IMR-90 (cell line): Measurements from ENCODE around the gene AVPR1A. TPM values are rescaled to one million over a fixed set of nuclear protein-coding genes. Genes with fewer than 3 reads are reported as not detected.

Experiments used
- ATAC-seq: fragments of 200-7000 bp; cut with Tn5 transposase; 2 replicates; pipeline ENCODE4 v1.9.1; 2020; ENCODE audit warnings: low read depth, mild to moderate bottlenecking, moderate library complexity
- BruUV-seq: library from RNA; stranded (reverse); fragments of 400-500 nt; replicated peaks from 2 replicates; lab custom pipeline; 2021; lab: Mats Ljungman, UMichigan
- CTCF ChIA-PET: fragments of 300-600 bp; formaldehyde crosslinking; extraction: SDS; loops from one replicate; lab custom pipeline; 2021; ENCODE audit warnings: antibody characterized with exemption; lab: Yijun Ruan, JAX
- POLR2A ChIA-PET: fragments of 300-600 bp; sonication (Branson Sonifier 250); formaldehyde crosslinking; loops from one replicate; lab custom pipeline; 2022; ENCODE audit warnings: antibody characterized with exemption; ENCODE audit not compliant: unreplicated experiment; lab: Charles Lee
- DNase-seq: peaks from one replicate; pipeline ENCODE4 v3.0.0; 2013
- H2AFZ ChIP-seq: replicated peaks from 2 replicates; pipeline ENCODE3; 2013; ENCODE audit warnings: low read length, mild to moderate bottlenecking; ENCODE audit not compliant: poor library complexity
- H2AK5ac ChIP-seq: 2 replicates; pipeline ENCODE4 v1.6.1; 2013; ENCODE audit warnings: low read depth, low read length, inconsistent platforms
- H2AK9ac ChIP-seq: replicated peaks from 2 replicates; pipeline ENCODE3; 2013; ENCODE audit warnings: mild to moderate bottlenecking, low read depth, low read length, moderate library complexity; ENCODE audit not compliant: poor library complexity
- H2BK120ac ChIP-seq: 2 replicates; pipeline ENCODE4 v1.6.1; 2013; ENCODE audit warnings: low read depth, low read length, inconsistent platforms
- H2BK15ac ChIP-seq: 3 replicates; pipeline ENCODE4 v1.6.1; 2013; ENCODE audit warnings: low read depth, low read length, inconsistent platforms
- H2BK20ac ChIP-seq: 2 replicates; pipeline ENCODE4 v1.6.1; 2013; ENCODE audit warnings: low read depth, mild to moderate bottlenecking, inconsistent platforms, low read length, moderate library complexity
- H2BK5ac ChIP-seq: 2 replicates; pipeline ENCODE4 v1.6.1; 2013; ENCODE audit warnings: mild to moderate bottlenecking, low read depth, low read length, inconsistent platforms; ENCODE audit not compliant: poor library complexity, severe bottlenecking
- H3K14ac ChIP-seq: replicated peaks from 2 replicates; pipeline ENCODE4 v1.6.1; 2013; ENCODE audit warnings: low read depth, low read length, inconsistent platforms
- H3K18ac ChIP-seq: 2 replicates; pipeline ENCODE4 v1.6.1; 2013; ENCODE audit warnings: low read depth, low read length, control low read depth
- H3K23ac ChIP-seq: 2 replicates; pipeline ENCODE4 v1.6.1; 2013; ENCODE audit warnings: low read depth, low read length, inconsistent platforms
- H3K27ac ChIP-seq: 2 replicates; pipeline ENCODE4 v1.5.1; 2013; ENCODE audit warnings: mild to moderate bottlenecking, control low read depth, low read length; ENCODE audit not compliant: insufficient read depth
- H3K27me3 ChIP-seq: 2 replicates; pipeline ENCODE4 v1.6.1; 2013; ENCODE audit warnings: low read length; ENCODE audit not compliant: control insufficient read depth, insufficient read depth
- H3K36me3 ChIP-seq: 2 replicates; pipeline ENCODE4 v1.6.1; 2013; ENCODE audit warnings: low read length, mixed read lengths; ENCODE audit not compliant: control insufficient read depth, insufficient read depth
- H3K4ac ChIP-seq: 2 replicates; pipeline ENCODE4 v1.6.1; 2013; ENCODE audit warnings: low read depth, low read length, inconsistent platforms
- H3K4me1 ChIP-seq: 2 replicates; pipeline ENCODE4 v1.6.1; 2013; ENCODE audit warnings: low read length, mixed read lengths; ENCODE audit not compliant: control insufficient read depth, insufficient read depth
- H3K4me2 ChIP-seq: 2 replicates; pipeline ENCODE4 v1.6.1; 2013; ENCODE audit warnings: low read depth, mild to moderate bottlenecking, control low read depth, low read length, moderate library complexity
- H3K4me3 ChIP-seq: 2 replicates; pipeline ENCODE4 v1.5.1; 2013; ENCODE audit warnings: low read depth, mild to moderate bottlenecking, control low read depth, low read length, moderate library complexity; ENCODE audit not compliant: insufficient read depth
- H3K56ac ChIP-seq: 2 replicates; pipeline ENCODE4 v1.6.1; 2013; ENCODE audit warnings: low read length, inconsistent platforms; ENCODE audit not compliant: insufficient read depth; ENCODE audit errors: extremely low read depth
- H3K79me1 ChIP-seq, 2 experiments: 2 replicates each; pipeline ENCODE4 v1.6.1; 2013; ENCODE audit warnings: low read length in 2 of 2, inconsistent platforms in 1 of 2, low read depth in 1 of 2
- H3K9ac ChIP-seq: 2 replicates; pipeline ENCODE4 v1.6.1; 2013; ENCODE audit warnings: low read depth, low read length, control low read depth
- H3K9me1 ChIP-seq: 2 replicates; pipeline ENCODE4 v1.6.1; 2013; ENCODE audit warnings: low read length, inconsistent platforms; ENCODE audit not compliant: insufficient read depth
- H3K9me3 ChIP-seq: 2 replicates; pipeline ENCODE4 v1.6.1; 2013; ENCODE audit warnings: low read length; ENCODE audit not compliant: control insufficient read depth, insufficient read depth
- H4K20me1 ChIP-seq: 2 replicates; pipeline ENCODE4 v1.6.1; 2013; ENCODE audit warnings: low read length, inconsistent platforms; ENCODE audit not compliant: insufficient read depth
- H4K5ac ChIP-seq: 2 replicates; pipeline ENCODE4 v1.6.1; 2013; ENCODE audit warnings: mild to moderate bottlenecking, low read depth, low read length, control low read depth
- H4K8ac ChIP-seq, 2 experiments: 2 replicates each; pipeline ENCODE4 v1.6.1; 2013; ENCODE audit warnings: low read depth in 2 of 2, low read length in 2 of 2, control low read depth in 1 of 2, inconsistent platforms in 1 of 2
- H4K91ac ChIP-seq: 2 replicates; pipeline ENCODE4 v1.6.1; 2013; ENCODE audit warnings: low read depth, low read length, inconsistent platforms; ENCODE audit not compliant: insufficient read depth
- BHLHE40 ChIP-seq: fragments of 150-350 bp; IDR thresholded peaks from 2 replicates; pipeline ENCODE4 v1.6.1; 2016; ENCODE audit warnings: mild to moderate bottlenecking, low read depth, low read length
- CEBPB ChIP-seq: IDR thresholded peaks from 2 replicates; pipeline ENCODE4 v1.6.1; 2012; ENCODE audit warnings: low read depth, low read length, improper control_type of control experiment
- CHD1 ChIP-seq: IDR thresholded peaks from 2 replicates; pipeline ENCODE4 v1.6.1; 2012; ENCODE audit warnings: low read depth, low read length, improper control_type of control experiment
- FOS ChIP-seq: fragments of 150-350 bp; IDR thresholded peaks from 2 replicates; pipeline ENCODE4 v1.6.1; 2016; ENCODE audit warnings: low read depth, low read length
- MAFK ChIP-seq: IDR thresholded peaks from 2 replicates; pipeline ENCODE4 v1.6.1; 2012; ENCODE audit warnings: low read depth, low read length, improper control_type of control experiment
- MAZ ChIP-seq: IDR thresholded peaks from 2 replicates; pipeline ENCODE4 v1.6.1; 2012; ENCODE audit warnings: low read depth, mild to moderate bottlenecking, low read length, improper control_type of control experiment, moderate library complexity, borderline replicate concordance
- MXI1 ChIP-seq: IDR thresholded peaks from 2 replicates; pipeline ENCODE4 v1.6.1; 2012; ENCODE audit warnings: low read depth, mild to moderate bottlenecking, low read length, moderate library complexity, borderline replicate concordance
- NFE2L2 ChIP-seq: fragments of 150-350 bp; IDR thresholded peaks from 2 replicates; pipeline ENCODE4 v1.6.1; 2016; ENCODE audit warnings: low read depth, mild to moderate bottlenecking, low read length
- POLR2A ChIP-seq: IDR thresholded peaks from 2 replicates; pipeline ENCODE4 v1.6.1; 2012; ENCODE audit warnings: mild to moderate bottlenecking, low read depth, low read length
- RAD21 ChIP-seq: IDR thresholded peaks from 2 replicates; pipeline ENCODE4 v1.6.1; 2012; ENCODE audit warnings: low read length, improper control_type of control experiment
- RCOR1 ChIP-seq: IDR thresholded peaks from 2 replicates; pipeline ENCODE4 v1.6.1; 2012; ENCODE audit warnings: mild to moderate bottlenecking, low read length, improper control_type of control experiment; ENCODE audit not compliant: insufficient replicate concordance
- RFX5 ChIP-seq: IDR thresholded peaks from 2 replicates; pipeline ENCODE4 v1.8.0; 2012; ENCODE audit warnings: low read depth, mild to moderate bottlenecking, low read length, moderate library complexity
- SMC3 ChIP-seq: fragments of 150-350 bp; IDR thresholded peaks from 2 replicates; pipeline ENCODE4 v1.6.1; 2016; ENCODE audit warnings: low read depth, mild to moderate bottlenecking, antibody characterized with exemption, low read length, moderate library complexity
- USF2 ChIP-seq: fragments of 150-350 bp; IDR thresholded peaks from 2 replicates; pipeline ENCODE4 v1.6.1; 2017; ENCODE audit warnings: mild to moderate bottlenecking, antibody characterized with exemption, low read length, low read depth
- WGBS, 2 experiments: methylation state at CpG; one replicate each; pipeline versions ENCODE4 v1.1.5 to v1.1.7; 2013; ENCODE audit warnings: missing lambda C conversion rate in 2 of 2; ENCODE audit not compliant: insufficient read length in 1 of 2; ENCODE audit errors: extremely low coverage in 2 of 2; 5-methylcytosine and 5-hydroxymethylcytosine counted together
- dilution Hi-C: fragments of 300-500 bp; cut with HindIII; formaldehyde crosslinking; loops from one replicate; pipeline ENCODE4 v1.14.3; 2018; ENCODE audit warnings: low sequenced_read_pairs; ENCODE audit not compliant: unreplicated experiment
- in situ Hi-C: fragments of 300-500 bp; cut with MboI; formaldehyde crosslinking; loops from 3 replicates; pipeline ENCODE4 v1.14.3; 2019; ENCODE audit warnings: low sequenced_read_pairs, inconsistent platforms, mixed read lengths
- intact Hi-C: fragments of 100-400 bp; cut with micrococcal nuclease; formaldehyde crosslinking; loops from 2 replicates; pipeline ENCODE4 v1.10.0; 2022
- polyA plus RNA-seq, 3 experiments: library from polyadenylated mRNA; depleted of rRNA; stranded (reverse); fragments of >200 nt; gene quantifications; 2 replicates each; pipeline ENCODE4 v1.2.3, GENCODE V29; 2012; ENCODE audit warnings: low replicate concordance in 1 of 3
- total RNA-seq: library from RNA; depleted of rRNA; stranded (reverse); fragments of >200 nt; gene quantifications from 2 replicates; pipeline ENCODE4 v1.2.3, GENCODE V29; 2012
- TF ChIP-seq, protein P1 (sequence below): fragments of 150-350 bp; IDR thresholded peaks from 2 replicates; pipeline ENCODE4 v1.6.1; 2016; ENCODE audit warnings: low read depth, mild to moderate bottlenecking, low read length, moderate library complexity, borderline replicate concordance
- TF ChIP-seq, protein P2 (sequence below): conservative IDR thresholded peaks from 2 replicates; pipeline ENCODE4 v1.5.1; 2012; ENCODE audit warnings: mild to moderate bottlenecking, low read depth, low read length, improper control_type of control experiment

Gene AVPR1A
- total and polyA plus RNA-seq, 2 of the 4 experiments (the other 2 are of a cell fraction) = not detected

GRCh38 chr12:63155375-63155774 lies 4.4 kb upstream of the AVPR1A start:
- BruUV-seq = no TSS peak

More at GRCh38 chr12:63155375-63155774, 4.4 kb upstream of the AVPR1A start:
- no peak overlapping the region for H2AK9ac ChIP-seq
- ChIA-PET CTCF (no interaction called here), POLR2A (no interaction called here)
- H3K4me1 ChIP-seq = no peaks in the 10 kb centered on the region
- no peaks in the 10 kb centered on the region for H3K36me3 ChIP-seq
- no peak overlapping the region for H2BK5ac ChIP-seq
- H3K4me2 ChIP-seq = no peak overlapping the region
- H3K4ac ChIP-seq = no peak overlapping the region
- ATAC-seq = no peak
- no peak overlapping the region for H3K27ac ChIP-seq
- no peak overlapping the region for H4K5ac ChIP-seq
- peaks cover 16% of the 10 kb centered on the region for H3K27me3 ChIP-seq
- dilution Hi-C loops (no loop called here), intact Hi-C loops (no loop called here), in situ Hi-C loops (no loop called here)
- H3K79me1 ChIP-seq = no peaks in the 10 kb centered on the region
- no peak overlapping the region for H3K9ac ChIP-seq
- WGBS, 2 experiments = no CpG with 5 or more reads among the region's 2 CpGs
- no peak overlapping the region for H3K18ac ChIP-seq
- DNase-seq = no peak
- no peak overlapping the region for H3K14ac ChIP-seq
- H2AFZ ChIP-seq = no peak overlapping the region
- H2BK20ac ChIP-seq = no peak overlapping the region
- H3K9me3 ChIP-seq = peaks cover 1% of the 10 kb centered on the region; the same call in 1 of the 2 replicates
- H2AK5ac ChIP-seq = no peak overlapping the region
- H3K4me3 ChIP-seq = no peak overlapping the region
- H3K9me1 ChIP-seq = no peaks in the 10 kb centered on the region
- no peak overlapping the region for H2BK15ac ChIP-seq
- H2BK120ac ChIP-seq = no peak overlapping the region
- no peak overlapping the region for H3K56ac ChIP-seq
- H3K23ac ChIP-seq = no peak overlapping the region
- no peak overlapping the region for H4K8ac ChIP-seq
- H4K20me1 ChIP-seq = no peaks in the 10 kb centered on the region
- no peak overlapping the region for H4K91ac ChIP-seq
- TF ChIP-seq RFX5 = no peak
- TF ChIP-seq MAFK = no peak
- TF ChIP-seq, protein P1, sequence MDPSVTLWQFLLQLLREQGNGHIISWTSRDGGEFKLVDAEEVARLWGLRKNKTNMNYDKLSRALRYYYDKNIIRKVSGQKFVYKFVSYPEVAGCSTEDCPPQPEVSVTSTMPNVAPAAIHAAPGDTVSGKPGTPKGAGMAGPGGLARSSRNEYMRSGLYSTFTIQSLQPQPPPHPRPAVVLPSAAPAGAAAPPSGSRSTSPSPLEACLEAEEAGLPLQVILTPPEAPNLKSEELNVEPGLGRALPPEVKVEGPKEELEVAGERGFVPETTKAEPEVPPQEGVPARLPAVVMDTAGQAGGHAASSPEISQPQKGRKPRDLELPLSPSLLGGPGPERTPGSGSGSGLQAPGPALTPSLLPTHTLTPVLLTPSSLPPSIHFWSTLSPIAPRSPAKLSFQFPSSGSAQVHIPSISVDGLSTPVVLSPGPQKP = no peak
- TF ChIP-seq, protein P2, sequence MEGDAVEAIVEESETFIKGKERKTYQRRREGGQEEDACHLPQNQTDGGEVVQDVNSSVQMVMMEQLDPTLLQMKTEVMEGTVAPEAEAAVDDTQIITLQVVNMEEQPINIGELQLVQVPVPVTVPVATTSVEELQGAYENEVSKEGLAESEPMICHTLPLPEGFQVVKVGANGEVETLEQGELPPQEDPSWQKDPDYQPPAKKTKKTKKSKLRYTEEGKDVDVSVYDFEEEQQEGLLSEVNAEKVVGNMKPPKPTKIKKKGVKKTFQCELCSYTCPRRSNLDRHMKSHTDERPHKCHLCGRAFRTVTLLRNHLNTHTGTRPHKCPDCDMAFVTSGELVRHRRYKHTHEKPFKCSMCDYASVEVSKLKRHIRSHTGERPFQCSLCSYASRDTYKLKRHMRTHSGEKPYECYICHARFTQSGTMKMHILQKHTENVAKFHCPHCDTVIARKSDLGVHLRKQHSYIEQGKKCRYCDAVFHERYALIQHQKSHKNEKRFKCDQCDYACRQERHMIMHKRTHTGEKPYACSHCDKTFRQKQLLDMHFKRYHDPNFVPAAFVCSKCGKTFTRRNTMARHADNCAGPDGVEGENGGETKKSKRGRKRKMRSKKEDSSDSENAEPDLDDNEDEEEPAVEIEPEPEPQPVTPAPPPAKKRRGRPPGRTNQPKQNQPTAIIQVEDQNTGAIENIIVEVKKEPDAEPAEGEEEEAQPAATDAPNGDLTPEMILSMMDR = no peak
- no peak for TF ChIP-seq MXI1
- TF ChIP-seq POLR2A = no peak
- no peak for TF ChIP-seq USF2
- no peak for TF ChIP-seq RAD21
- no peak for TF ChIP-seq MAZ
- TF ChIP-seq SMC3 = no peak
- TF ChIP-seq FOS = no peak
- no peak for TF ChIP-seq CHD1
- no peak for TF ChIP-seq RCOR1
- TF ChIP-seq NFE2L2 = no peak
- no peak for TF ChIP-seq CEBPB
- no peak for TF ChIP-seq BHLHE40
